Neural progenitor cell (in vitro differentiated cells): ENCODE results near the gene PPP5C. TPM values are rescaled to one million over a fixed set of nuclear protein-coding genes. Genes with fewer than 3 reads are reported as not detected.

ENCODE experiments used
- DNase-seq: peaks from one replicate; pipeline ENCODE4 v3.0.0-alpha.2; 2016; ENCODE audit warnings: low spot score
- H2AFZ ChIP-seq: fragments of 200-600 bp; sonication (generic); replicated peaks from 2 replicates; pipeline ENCODE4 v1.6.1; 2016; ENCODE audit warnings: antibody characterized with exemption
- H3F3A ChIP-seq: fragments of 200-600 bp; sonication (generic); 2 replicates; pipeline ENCODE4 v1.6.1; 2016; ENCODE audit warnings: antibody characterized with exemption, low read depth
- H3K27ac ChIP-seq: fragments of 200-600 bp; sonication (generic); 2 replicates; pipeline ENCODE4 v1.5.1; 2016; ENCODE audit warnings: mild to moderate bottlenecking
- H3K27me3 ChIP-seq: fragments of 200-600 bp; sonication (generic); 2 replicates; pipeline ENCODE4 v1.6.1; 2016; ENCODE audit warnings: mild to moderate bottlenecking, moderate library complexity
- H3K36me3 ChIP-seq: fragments of 200-600 bp; sonication (generic); 2 replicates; pipeline ENCODE4 v1.5.1; 2016
- H3K4me1 ChIP-seq: fragments of 200-600 bp; sonication (generic); 2 replicates; pipeline ENCODE4 v1.6.1; 2016; ENCODE audit warnings: mixed run types
- H3K4me2 ChIP-seq: fragments of 200-600 bp; sonication (generic); 2 replicates; pipeline ENCODE4 v1.6.1; 2016
- H3K4me3 ChIP-seq: fragments of 200-600 bp; sonication (generic); 2 replicates; pipeline ENCODE4 v1.5.1; 2016
- H3K79me2 ChIP-seq: fragments of 200-600 bp; sonication (generic); 2 replicates; pipeline ENCODE4 v1.6.1; 2016; ENCODE audit warnings: low read depth
- H3K9ac ChIP-seq: fragments of 200-600 bp; sonication (generic); 2 replicates; pipeline ENCODE4 v1.6.1; 2016
- H3K9me3 ChIP-seq: fragments of 200-600 bp; sonication (generic); 2 replicates; pipeline ENCODE4 v1.5.1; 2016; ENCODE audit warnings: low read depth
- H4K20me1 ChIP-seq: fragments of 200-600 bp; sonication (generic); 2 replicates; pipeline ENCODE4 v1.6.1; 2016; ENCODE audit warnings: low read depth
- H3K27ac Mint-ChIP-seq: 3 replicates; pipeline ENCODE4 v1.8.0; 2021; ENCODE audit warnings: mixed read lengths
- H3K27me3 Mint-ChIP-seq: 2 replicates; pipeline ENCODE4 v1.8.0; 2022; ENCODE audit warnings: low read depth, mild to moderate bottlenecking, inconsistent platforms, moderate library complexity, mixed read lengths; ENCODE audit not compliant: insufficient read depth
- H3K36me3 Mint-ChIP-seq: 3 replicates; pipeline ENCODE4 v1.8.0; 2021; ENCODE audit warnings: mixed read lengths
- H3K4me1 Mint-ChIP-seq: 3 replicates; pipeline ENCODE4 v1.8.0; 2021; ENCODE audit warnings: mixed read lengths
- H3K4me3 Mint-ChIP-seq: 3 replicates; pipeline ENCODE4 v1.8.0; 2021; ENCODE audit warnings: mild to moderate bottlenecking, moderate library complexity, mixed read lengths
- H3K9me3 Mint-ChIP-seq: 3 replicates; pipeline ENCODE4 v1.8.0; 2020; ENCODE audit warnings: mixed read lengths
- EZH2 ChIP-seq: fragments of 200-600 bp; sonication (generic); IDR thresholded peaks from 2 replicates; pipeline ENCODE4 v1.6.1; 2017; ENCODE audit warnings: antibody characterized with exemption, mild to moderate bottlenecking, moderate library complexity
- EZH2phosphoT487 ChIP-seq: fragments of 200-600 bp; sonication (generic); IDR thresholded peaks from 2 replicates; pipeline ENCODE4 v1.6.1; 2017; ENCODE audit warnings: antibody characterized with exemption
- total RNA-seq: library from RNA; depleted of rRNA; stranded (reverse); fragments of >200 nt; gene quantifications from 2 replicates; pipeline ENCODE4 v1.2.3, GENCODE V29; 2015; ENCODE audit warnings: low replicate concordance
- TF ChIP-seq, protein P1 (sequence below): fragments of 200-600 bp; sonication (generic); IDR thresholded peaks from 2 replicates; pipeline ENCODE4 v1.5.1; 2017; ENCODE audit warnings: antibody characterized with exemption, mild to moderate bottlenecking

Gene PPP5C
- total RNA-seq, 1 donor from 2014 or later: 63.5 TPM

DNA sequence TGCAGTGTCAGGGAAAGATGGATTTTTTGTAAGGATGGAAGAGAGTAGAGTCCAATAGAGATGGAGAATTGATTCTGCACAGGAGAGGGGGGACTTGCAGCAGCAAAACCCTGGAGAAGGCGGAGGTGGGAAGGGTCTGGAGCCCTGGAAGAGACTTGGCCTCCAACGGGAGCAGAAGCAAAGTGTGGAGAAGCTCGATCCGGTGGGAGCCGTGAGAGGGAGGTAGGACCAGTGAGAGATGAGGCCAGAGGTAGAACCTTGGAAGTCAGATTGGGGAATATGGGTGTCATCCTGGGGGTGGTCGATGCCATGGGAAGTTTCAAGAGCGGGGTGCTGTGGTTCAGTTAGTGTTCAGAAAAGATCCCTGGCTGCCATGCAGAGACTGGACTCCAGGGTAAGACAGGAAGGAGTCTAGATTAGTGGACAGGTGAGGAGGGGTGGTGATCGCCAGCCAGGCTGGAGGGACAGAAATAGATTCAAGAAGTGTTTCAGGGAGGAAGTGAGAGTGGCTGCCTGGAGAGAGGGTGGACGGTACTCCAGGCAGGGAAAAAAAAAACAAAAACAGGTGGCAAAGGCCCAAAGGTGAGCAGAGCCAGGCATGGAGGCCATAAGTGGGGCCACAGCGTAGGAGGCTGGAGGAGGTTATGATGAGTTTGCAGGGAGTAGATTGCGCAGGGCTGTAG, 2.6 kb downstream of the PPP5C start:
- peaks cover 62% of the 10 kb centered on the region for H4K20me1 ChIP-seq
- peaks cover 5% of the 10 kb centered on the region for H3K27me3 Mint-ChIP-seq

DNA sequence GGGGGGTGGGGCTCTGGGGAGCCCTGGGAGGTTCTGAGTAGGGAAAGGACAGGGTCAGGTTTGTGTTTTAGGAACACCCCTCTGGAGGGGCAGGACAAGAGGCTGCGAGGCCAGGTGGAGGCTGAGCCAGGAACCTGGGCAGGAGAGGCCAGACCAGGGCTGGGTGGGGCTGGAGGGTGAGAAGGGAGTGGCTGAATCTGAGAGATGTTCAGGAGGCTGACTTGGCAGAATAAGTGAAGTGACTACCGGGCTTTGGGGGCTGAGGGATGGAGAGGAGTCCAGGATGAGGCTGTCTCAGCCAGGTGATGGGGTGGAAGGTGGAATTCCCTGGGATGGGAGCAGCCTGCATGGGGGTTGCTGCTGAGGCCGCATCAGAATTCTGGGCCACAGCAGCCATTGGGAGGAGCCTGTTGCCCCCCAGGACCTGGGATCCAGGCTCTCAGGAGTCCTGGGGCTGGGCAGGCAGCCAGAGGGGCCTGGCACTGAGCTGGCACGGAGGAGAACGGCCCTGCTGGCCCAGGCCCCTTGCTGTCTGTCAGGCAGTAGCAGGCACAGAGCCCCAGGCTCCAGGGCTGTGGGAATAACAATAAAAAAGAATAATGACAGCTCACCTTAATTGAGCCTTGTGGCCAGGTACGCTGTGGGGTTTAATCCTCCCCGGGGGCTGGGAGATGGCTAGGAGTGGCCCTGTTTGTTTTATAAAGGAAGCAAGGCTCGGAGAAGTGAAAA, 3.3 kb downstream of the PPP5C start:
- Histone ChIP-seq H3K4me3 (no peak overlapping the region), H2AFZ (no peak overlapping the region), H3K79me2 (peaks cover 60% of the 10 kb centered on the region), H3K9ac (peak overlapping the region; percentile 13), H3K4me1 (peaks cover 6% of the 10 kb centered on the region), H3K36me3 (no peaks in the 10 kb centered on the region), H3F3A (peaks cover 3% of the 10 kb centered on the region), H3K4me2 (no peak overlapping the region), H3K27me3 (no peaks in the 10 kb centered on the region), H3K27ac (no peak overlapping the region), H3K9me3 (no peaks in the 10 kb centered on the region), H4K20me1 (peaks cover 63% of the 10 kb centered on the region)
- Mint-ChIP-seq H3K4me1 (peaks cover 38% of the 10 kb centered on the region), H3K4me3 (peak overlapping the region; percentile 41), H3K9me3 (no peaks in the 10 kb centered on the region), H3K27ac (no peak overlapping the region), H3K36me3 (peaks cover 9% of the 10 kb centered on the region), H3K27me3 (peaks cover 5% of the 10 kb centered on the region)
- DNase-seq: no peak
- TF ChIP-seq EZH2phosphoT487 (no peak), EZH2 (no peak)
- TF ChIP-seq, protein P1, sequence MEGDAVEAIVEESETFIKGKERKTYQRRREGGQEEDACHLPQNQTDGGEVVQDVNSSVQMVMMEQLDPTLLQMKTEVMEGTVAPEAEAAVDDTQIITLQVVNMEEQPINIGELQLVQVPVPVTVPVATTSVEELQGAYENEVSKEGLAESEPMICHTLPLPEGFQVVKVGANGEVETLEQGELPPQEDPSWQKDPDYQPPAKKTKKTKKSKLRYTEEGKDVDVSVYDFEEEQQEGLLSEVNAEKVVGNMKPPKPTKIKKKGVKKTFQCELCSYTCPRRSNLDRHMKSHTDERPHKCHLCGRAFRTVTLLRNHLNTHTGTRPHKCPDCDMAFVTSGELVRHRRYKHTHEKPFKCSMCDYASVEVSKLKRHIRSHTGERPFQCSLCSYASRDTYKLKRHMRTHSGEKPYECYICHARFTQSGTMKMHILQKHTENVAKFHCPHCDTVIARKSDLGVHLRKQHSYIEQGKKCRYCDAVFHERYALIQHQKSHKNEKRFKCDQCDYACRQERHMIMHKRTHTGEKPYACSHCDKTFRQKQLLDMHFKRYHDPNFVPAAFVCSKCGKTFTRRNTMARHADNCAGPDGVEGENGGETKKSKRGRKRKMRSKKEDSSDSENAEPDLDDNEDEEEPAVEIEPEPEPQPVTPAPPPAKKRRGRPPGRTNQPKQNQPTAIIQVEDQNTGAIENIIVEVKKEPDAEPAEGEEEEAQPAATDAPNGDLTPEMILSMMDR: no peak

More for the DNA sequence above, 2.6 kb downstream of the PPP5C start:
- Histone ChIP-seq H3K27ac (no peak overlapping the region), H3F3A (peaks cover 3% of the 10 kb centered on the region), H3K4me1 (peaks cover 6% of the 10 kb centered on the region), H3K9me3 (no peaks in the 10 kb centered on the region), H2AFZ (no peak overlapping the region), H3K27me3 (no peaks in the 10 kb centered on the region), H3K36me3 (no peaks in the 10 kb centered on the region), H3K79me2 (peaks cover 60% of the 10 kb centered on the region), H3K4me2 (no peak overlapping the region), H3K9ac (no peak overlapping the region), H3K4me3 (no peak overlapping the region)
- no peak for DNase-seq
- Mint-ChIP-seq H3K4me1 (peaks cover 38% of the 10 kb centered on the region), H3K4me3 (peak overlapping the region; percentile 41), H3K9me3 (no peaks in the 10 kb centered on the region), H3K27ac (peak overlapping the region; percentile 16), H3K36me3 (peaks cover 9% of the 10 kb centered on the region)
- TF ChIP-seq, protein P1: no peak
- TF ChIP-seq EZH2phosphoT487 (no peak), EZH2 (no peak)

DNA sequence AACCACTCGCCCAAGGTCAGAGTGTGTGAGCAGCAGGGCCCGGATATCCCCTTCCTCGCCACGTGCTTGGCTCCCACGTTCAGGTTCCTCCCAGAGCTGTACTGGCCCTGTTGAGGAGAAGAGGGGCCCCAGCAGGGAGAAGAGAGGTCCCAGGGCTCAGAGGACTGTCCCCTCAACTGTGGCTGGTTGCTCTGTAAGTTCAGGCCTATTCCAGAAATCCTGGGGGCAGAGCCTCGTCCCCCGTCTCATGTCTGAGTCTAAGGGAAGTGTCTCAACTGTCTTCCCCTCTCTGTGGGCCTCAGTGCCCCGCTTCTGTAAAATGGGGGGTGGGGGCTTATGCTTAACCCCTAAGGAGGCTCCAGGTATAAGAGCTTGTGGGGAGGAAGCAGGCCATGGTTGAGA, 3.9 kb downstream of the PPP5C start:
- H3K27me3 Mint-ChIP-seq: peaks cover 6% of the 10 kb centered on the region
- H3K9me3 Mint-ChIP-seq: no peaks in the 10 kb centered on the region
- Histone ChIP-seq H2AFZ (no peak overlapping the region), H3F3A (peaks cover 3% of the 10 kb centered on the region), H3K9me3 (no peaks in the 10 kb centered on the region), H3K9ac (no peak overlapping the region), H3K27ac (no peak overlapping the region), H3K79me2 (peaks cover 60% of the 10 kb centered on the region), H3K4me2 (no peak overlapping the region), H3K4me1 (peaks cover 6% of the 10 kb centered on the region), H4K20me1 (peaks cover 68% of the 10 kb centered on the region), H3K36me3 (no peaks in the 10 kb centered on the region), H3K27me3 (no peaks in the 10 kb centered on the region), H3K4me3 (no peak overlapping the region)
- H3K4me3 Mint-ChIP-seq: no peak overlapping the region
- H3K4me1 Mint-ChIP-seq: peaks cover 38% of the 10 kb centered on the region
- no peak for DNase-seq
- H3K36me3 Mint-ChIP-seq: peaks cover 10% of the 10 kb centered on the region
- TF ChIP-seq EZH2 (no peak), EZH2phosphoT487 (no peak)
- TF ChIP-seq, protein P1: no peak
- no peak overlapping the region for H3K27ac Mint-ChIP-seq
